ENCODE results near the gene ANAPC2.

GRCh38 chr9:137159105-137160053 lies 29.0 kb downstream of the ANAPC2 start:
- TF ChIP-seq, protein P1, sequence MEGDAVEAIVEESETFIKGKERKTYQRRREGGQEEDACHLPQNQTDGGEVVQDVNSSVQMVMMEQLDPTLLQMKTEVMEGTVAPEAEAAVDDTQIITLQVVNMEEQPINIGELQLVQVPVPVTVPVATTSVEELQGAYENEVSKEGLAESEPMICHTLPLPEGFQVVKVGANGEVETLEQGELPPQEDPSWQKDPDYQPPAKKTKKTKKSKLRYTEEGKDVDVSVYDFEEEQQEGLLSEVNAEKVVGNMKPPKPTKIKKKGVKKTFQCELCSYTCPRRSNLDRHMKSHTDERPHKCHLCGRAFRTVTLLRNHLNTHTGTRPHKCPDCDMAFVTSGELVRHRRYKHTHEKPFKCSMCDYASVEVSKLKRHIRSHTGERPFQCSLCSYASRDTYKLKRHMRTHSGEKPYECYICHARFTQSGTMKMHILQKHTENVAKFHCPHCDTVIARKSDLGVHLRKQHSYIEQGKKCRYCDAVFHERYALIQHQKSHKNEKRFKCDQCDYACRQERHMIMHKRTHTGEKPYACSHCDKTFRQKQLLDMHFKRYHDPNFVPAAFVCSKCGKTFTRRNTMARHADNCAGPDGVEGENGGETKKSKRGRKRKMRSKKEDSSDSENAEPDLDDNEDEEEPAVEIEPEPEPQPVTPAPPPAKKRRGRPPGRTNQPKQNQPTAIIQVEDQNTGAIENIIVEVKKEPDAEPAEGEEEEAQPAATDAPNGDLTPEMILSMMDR (IDR thresholded peaks at IDR 0.05), result no peak
- no peak for TF ChIP-seq EZH2 (IDR thresholded peaks at IDR 0.05)
- TF ChIP-seq EZH2phosphoT487 (IDR thresholded peaks at IDR 0.05), result peak; percentile 20
